Prostate gland (tissue), 2 donors: ENCODE results near the gene EOGT. TPM values are rescaled to one million over a fixed set of nuclear protein-coding genes. Genes with fewer than 3 reads are reported as not detected.

Experiments used
- DNase-seq: peaks from one replicate; pipeline ENCODE4 v3.0.0-alpha.2; 2019; ENCODE audit warnings: low spot score
- H3K27ac ChIP-seq, 2 donors: fragments of 200-600 bp; sonication (generic); 2 replicates each; pipeline ENCODE4 v1.5.1; 2017 to 2019
- H3K27me3 ChIP-seq: fragments of 200-600 bp; sonication (generic); replicated peaks from 2 replicates; pipeline ENCODE4 v1.5.1; 2019; ENCODE audit not compliant: insufficient read depth
- H3K36me3 ChIP-seq, 2 donors: fragments of 200-600 bp; sonication (generic); 1 replicate in 1 of 2; 2 replicates in 1 of 2; pipeline versions ENCODE4 v1.5.1 to v1.8.1; 2017 to 2019
- H3K4me1 ChIP-seq: fragments of 200-600 bp; sonication (generic); replicated peaks from 2 replicates; pipeline ENCODE4 v1.5.1; 2019
- H3K4me3 ChIP-seq, 2 donors: fragments of 200-600 bp; sonication (generic); 2 replicates each; pipeline ENCODE4 v1.5.1; 2017 to 2019
- H3K9me3 ChIP-seq: fragments of 200-600 bp; sonication (generic); 2 replicates; pipeline ENCODE4 v1.5.1; 2017
- POLR2A ChIP-seq: fragments of 450-650 bp; IDR thresholded peaks from one replicate; pipeline ENCODE4 v1.6.1; 2016; ENCODE audit warnings: antibody characterized with exemption, mild to moderate bottlenecking
- POLR2AphosphoS5 ChIP-seq: sonication (generic); formaldehyde crosslinking; IDR thresholded peaks from one replicate; pipeline ENCODE4 v1.6.1; 2017; ENCODE audit warnings: antibody characterized with exemption
- WGBS: methylation state at CpG from one replicate; pipeline ENCODE4 v1.1.5; 2018; 5-methylcytosine and 5-hydroxymethylcytosine counted together
- intact Hi-C: fragments of 100-400 bp; cut with DNase I; formaldehyde crosslinking; loops from one replicate; pipeline ENCODE4 v1.14.2; 2022
- total RNA-seq, 2 donors: library from RNA; depleted of rRNA; stranded (reverse); fragments of >200 nt; gene quantifications; one replicate each; pipeline ENCODE4 v1.1.0, GENCODE V29; 2016
- TF ChIP-seq, protein P1 (sequence below), 4 experiments: fragments of 200-600 bp in 2 of 4; fragments of 450-650 bp in 2 of 4; sonication (generic) in 2 of 4; IDR thresholded peaks; 1 replicate in 3 of 4; 2 replicates in 1 of 4; pipeline ENCODE4 v1.5.1; 2016 to 2019; ENCODE audit warnings: antibody characterized with exemption in 4 of 4, mild to moderate bottlenecking in 2 of 4, moderate library complexity in 2 of 4

The EOGT gene
- 10 to 100 TPM; 40.4 to 42.8 TPM for total RNA-seq

DNA sequence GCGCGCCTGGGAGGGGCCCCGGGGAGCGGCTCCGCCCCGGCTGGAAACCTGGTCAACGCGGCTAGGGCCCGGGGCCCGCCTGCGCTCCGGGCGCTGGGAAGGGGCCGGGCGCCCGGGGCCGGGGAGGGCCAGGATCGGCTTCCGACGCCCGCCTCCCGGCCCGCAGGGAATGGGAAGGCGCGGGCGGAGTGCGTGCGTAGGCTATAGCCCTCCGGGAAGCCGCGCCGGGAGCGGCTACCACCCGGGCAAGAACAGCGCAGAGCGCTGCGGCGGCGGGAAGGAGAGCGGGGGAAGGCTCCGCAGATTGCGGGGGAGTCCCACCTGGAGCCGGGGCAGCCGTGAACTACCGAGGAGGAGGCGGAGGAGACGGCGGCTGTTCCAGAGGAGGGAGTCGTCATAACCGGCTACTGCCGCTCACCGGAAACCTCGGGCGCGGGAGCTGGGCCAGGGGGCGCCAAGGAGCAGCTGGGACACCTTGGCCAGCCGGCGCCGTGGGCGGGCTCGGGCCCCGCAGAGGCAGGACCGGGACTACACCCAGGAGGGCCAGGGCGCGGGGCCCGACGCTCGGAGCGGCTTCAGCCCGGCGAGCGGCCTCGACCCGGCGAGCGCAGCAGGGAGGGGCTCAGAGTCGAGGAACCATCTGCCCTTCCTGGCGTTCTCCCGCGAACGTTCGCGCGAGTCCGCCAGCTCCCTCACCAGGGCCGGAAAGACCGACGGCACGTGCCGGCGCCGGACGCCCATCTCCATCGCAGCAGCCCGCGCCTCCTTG lies at the start of gene EOGT:
Gene EOGT, minus strand, starts transcription at position 432 of the 769 bp plus-strand sequence. CDS start 3,838 bp downstream, outside the sequence.
- H3K27ac ChIP-seq = peak within 1 kb of the TSS; percentile 97 to 100
- peak within 1 kb of the TSS; percentile 76 to 94 for H3K4me3 ChIP-seq
- DNase-seq = peak; percentile 88
- no peaks in the 10 kb centered on the region for H3K27me3 ChIP-seq
- whole genome bisulfite sequencing = under 1% methylated on average over 77 of the region's 96 CpGs
- no peaks in the 10 kb centered on the region for H3K9me3 ChIP-seq
- TF ChIP-seq POLR2A (peak; percentile 30), POLR2AphosphoS5 (peak; percentile 50)
- TF ChIP-seq, protein P1, sequence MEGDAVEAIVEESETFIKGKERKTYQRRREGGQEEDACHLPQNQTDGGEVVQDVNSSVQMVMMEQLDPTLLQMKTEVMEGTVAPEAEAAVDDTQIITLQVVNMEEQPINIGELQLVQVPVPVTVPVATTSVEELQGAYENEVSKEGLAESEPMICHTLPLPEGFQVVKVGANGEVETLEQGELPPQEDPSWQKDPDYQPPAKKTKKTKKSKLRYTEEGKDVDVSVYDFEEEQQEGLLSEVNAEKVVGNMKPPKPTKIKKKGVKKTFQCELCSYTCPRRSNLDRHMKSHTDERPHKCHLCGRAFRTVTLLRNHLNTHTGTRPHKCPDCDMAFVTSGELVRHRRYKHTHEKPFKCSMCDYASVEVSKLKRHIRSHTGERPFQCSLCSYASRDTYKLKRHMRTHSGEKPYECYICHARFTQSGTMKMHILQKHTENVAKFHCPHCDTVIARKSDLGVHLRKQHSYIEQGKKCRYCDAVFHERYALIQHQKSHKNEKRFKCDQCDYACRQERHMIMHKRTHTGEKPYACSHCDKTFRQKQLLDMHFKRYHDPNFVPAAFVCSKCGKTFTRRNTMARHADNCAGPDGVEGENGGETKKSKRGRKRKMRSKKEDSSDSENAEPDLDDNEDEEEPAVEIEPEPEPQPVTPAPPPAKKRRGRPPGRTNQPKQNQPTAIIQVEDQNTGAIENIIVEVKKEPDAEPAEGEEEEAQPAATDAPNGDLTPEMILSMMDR (IDR thresholded peaks at IDR 0.05) = peak; percentile 51 to 74 (median 62)
- intact Hi-C loops = loop anchor here (5.0 kb wide), 1 partner anchor 39 kb away; the partner anchor contains the start of gene TMF1
- peaks cover 9% of the 10 kb centered on the region for H3K4me1 ChIP-seq
- no peaks in the 10 kb centered on the region for H3K36me3 ChIP-seq

DNA sequence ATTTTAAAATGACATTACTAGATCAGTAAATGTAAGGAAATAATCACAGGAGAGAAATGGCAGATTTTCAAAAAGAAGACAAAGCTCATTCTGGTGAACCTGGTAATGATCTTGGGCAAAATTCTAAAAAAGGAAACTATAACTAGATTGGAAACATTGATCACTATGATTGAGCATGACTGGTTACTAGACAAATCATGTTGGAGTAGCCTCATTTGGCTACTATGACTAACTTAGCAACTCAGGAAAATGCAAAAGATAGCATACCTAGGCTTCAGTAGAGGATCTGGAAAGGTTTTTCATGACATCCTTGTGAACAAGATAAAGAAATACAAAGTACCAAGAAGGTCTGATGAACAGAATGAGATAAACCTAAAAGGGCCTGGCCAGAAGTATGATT lies 46.2 kb upstream of the EOGT start:
- Histone ChIP-seq H3K9me3 (no peaks in the 10 kb centered on the region), H3K27ac (no peak overlapping the region), H3K4me1 (no peaks in the 10 kb centered on the region), H3K36me3 (no peaks in the 10 kb centered on the region), H3K4me3 (no peak overlapping the region), H3K27me3 (no peaks in the 10 kb centered on the region)
- TF ChIP-seq POLR2A = no peak
- TF ChIP-seq POLR2AphosphoS5 = no peak
- TF ChIP-seq, protein P1 (IDR thresholded peaks at IDR 0.05) = no peak
- intact Hi-C loops = no loop called here
- no peak for DNase-seq

DNA sequence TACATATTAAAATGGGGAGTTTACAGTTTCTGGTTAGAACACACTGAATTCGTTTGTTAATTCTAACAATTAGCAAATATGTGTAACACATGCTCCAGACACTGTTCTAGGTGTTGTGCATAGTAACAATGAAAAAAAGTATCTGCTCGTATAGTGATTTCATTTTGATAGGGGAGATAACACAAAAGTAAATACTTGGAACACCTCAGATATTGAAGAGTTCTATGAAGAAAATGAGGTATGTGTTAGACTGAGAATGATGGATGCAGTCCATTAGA lies 45.4 kb upstream of the EOGT start:
- no peak overlapping the region for H3K4me3 ChIP-seq
- H3K4me1 ChIP-seq = no peaks in the 10 kb centered on the region
- H3K27ac ChIP-seq = no peak overlapping the region
- no peak for TF ChIP-seq POLR2A
- TF ChIP-seq POLR2AphosphoS5 = no peak
- TF ChIP-seq, protein P1 (IDR thresholded peaks at IDR 0.05) = no peak
- intact Hi-C loops = no loop called here
- no peaks in the 10 kb centered on the region for H3K36me3 ChIP-seq
- H3K27me3 ChIP-seq = no peaks in the 10 kb centered on the region
- no peak for DNase-seq
- H3K9me3 ChIP-seq = no peaks in the 10 kb centered on the region
- 75% methylated on average over 2 of the region's 2 CpGs for WGBS

DNA sequence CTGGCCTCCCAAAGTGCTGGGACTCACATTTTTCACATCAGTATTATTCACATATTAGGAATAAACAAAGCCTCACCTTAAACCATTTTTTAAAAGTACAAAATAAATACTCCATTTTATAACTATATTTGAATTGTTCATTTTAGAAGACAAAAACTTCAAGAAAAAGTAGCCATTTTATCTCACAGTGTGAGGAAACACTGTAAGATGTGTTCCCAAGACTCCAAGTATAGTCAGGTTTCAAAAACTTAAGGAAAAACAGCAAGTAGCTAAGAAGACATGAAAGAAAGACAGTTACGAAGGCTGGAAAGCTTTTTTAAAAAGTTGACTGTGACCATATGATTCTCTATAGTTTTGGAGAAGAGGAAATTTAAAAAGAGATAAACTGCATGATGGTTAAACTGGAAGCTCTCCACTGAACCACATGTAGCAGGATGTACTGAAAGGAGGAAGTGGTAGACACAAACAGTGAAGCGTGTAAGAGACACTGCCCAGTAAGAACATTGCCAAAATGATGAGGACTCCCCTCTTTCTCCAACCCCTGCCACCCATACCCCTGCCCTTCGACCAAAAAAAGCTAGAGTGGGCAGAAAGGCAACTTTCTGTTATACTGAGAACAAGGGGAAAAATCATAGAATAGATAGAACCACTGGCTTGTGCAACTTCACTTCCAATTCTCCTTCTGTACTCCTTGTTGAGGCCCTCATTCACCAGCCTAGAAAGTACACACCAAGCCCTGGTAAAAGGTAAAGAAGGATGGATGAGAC lies 44.9 kb upstream of the EOGT start:
- Histone ChIP-seq H3K36me3 (no peaks in the 10 kb centered on the region), H3K27ac (no peak overlapping the region), H3K27me3 (no peaks in the 10 kb centered on the region), H3K9me3 (no peaks in the 10 kb centered on the region), H3K4me3 (no peak overlapping the region), H3K4me1 (no peaks in the 10 kb centered on the region)
- no peak for TF ChIP-seq POLR2A
- TF ChIP-seq POLR2AphosphoS5 = no peak
- TF ChIP-seq, protein P1 (IDR thresholded peaks at IDR 0.05) = no peak
- DNase-seq = no peak
- intact Hi-C loops = no loop called here
- 94% methylated on average over 3 of the region's 3 CpGs for WGBS
